HCT116 (cell line): ENCODE results near the gene PLSCR5.

Experiments
- CEBPB ChIP-seq: IDR thresholded peaks from 2 replicates; pipeline ENCODE4 v1.6.1; 2012; ENCODE audit warnings: low read depth
- EGR1 ChIP-seq: IDR thresholded peaks from 2 replicates; pipeline ENCODE4 v1.6.1; 2012; ENCODE audit warnings: low read depth
- EZH2 ChIP-seq: fragments of 200-600 bp; sonication (generic); IDR thresholded peaks from 2 replicates; pipeline ENCODE4 v1.6.1; 2017; ENCODE audit warnings: antibody characterized with exemption, mixed run types
- EZH2phosphoT487 ChIP-seq: fragments of 200-600 bp; IDR thresholded peaks from 2 replicates; pipeline ENCODE4 v1.6.1; 2018; ENCODE audit warnings: antibody characterized with exemption, borderline replicate concordance
- JUND ChIP-seq: IDR thresholded peaks from 2 replicates; pipeline ENCODE4 v1.6.1; 2012
- POLR2A ChIP-seq: IDR thresholded peaks from 2 replicates; pipeline ENCODE4 v1.7.0; 2011; ENCODE audit warnings: borderline replicate concordance; ENCODE audit not compliant: insufficient read depth, insufficient read length; ENCODE audit errors: extremely low read depth
- POLR2AphosphoS5 ChIP-seq: IDR thresholded peaks from 2 replicates; pipeline ENCODE4 v1.6.1; 2011; ENCODE audit warnings: mild to moderate bottlenecking, low read depth, low read length, moderate library complexity
- RAD21 ChIP-seq: IDR thresholded peaks from 2 replicates; pipeline ENCODE4 v1.6.1; 2012; ENCODE audit warnings: low read depth, mild to moderate bottlenecking
- SIN3A ChIP-seq: IDR thresholded peaks from 2 replicates; pipeline ENCODE4 v1.6.1; 2012; ENCODE audit warnings: low read depth
- TCF7L2 ChIP-seq: IDR thresholded peaks from 2 replicates; pipeline ENCODE4 v1.7.0; 2011; ENCODE audit warnings: borderline replicate concordance, inconsistent platforms; ENCODE audit not compliant: insufficient read depth, insufficient read length; ENCODE audit errors: extremely low read depth
- ZFX ChIP-seq: fragments of 450-650 bp; IDR thresholded peaks from 2 replicates; pipeline ENCODE4 v1.6.1; 2017
- TF ChIP-seq, protein P1 (sequence below), 3 experiments: fragments of 200-600 bp in 1 of 3; sonication (generic) in 1 of 3; IDR thresholded peaks in 2 of 3; conservative IDR thresholded peaks in 1 of 3; 2 replicates each; pipeline ENCODE4 v1.5.1; 2012 to 2017; ENCODE audit warnings: low read depth in 2 of 3, low read length in 2 of 3, antibody characterized with exemption in 1 of 3, borderline replicate concordance in 1 of 3, control low read depth in 1 of 3, mild to moderate bottlenecking in 1 of 3, mixed read lengths in 1 of 3, mixed run types in 1 of 3, moderate library complexity in 1 of 3; ENCODE audit not compliant: insufficient read depth in 1 of 3
- TF ChIP-seq, protein P2 (sequence below): IDR thresholded peaks from 2 replicates; pipeline ENCODE4 v1.6.1; 2011; ENCODE audit warnings: mild to moderate bottlenecking, low read length, moderate library complexity; ENCODE audit not compliant: insufficient replicate concordance; ENCODE audit errors: extremely low read depth
- TF ChIP-seq, protein P3 (sequence below): IDR thresholded peaks from 2 replicates; pipeline ENCODE4 v1.6.1; 2012; ENCODE audit warnings: low read depth

DNA sequence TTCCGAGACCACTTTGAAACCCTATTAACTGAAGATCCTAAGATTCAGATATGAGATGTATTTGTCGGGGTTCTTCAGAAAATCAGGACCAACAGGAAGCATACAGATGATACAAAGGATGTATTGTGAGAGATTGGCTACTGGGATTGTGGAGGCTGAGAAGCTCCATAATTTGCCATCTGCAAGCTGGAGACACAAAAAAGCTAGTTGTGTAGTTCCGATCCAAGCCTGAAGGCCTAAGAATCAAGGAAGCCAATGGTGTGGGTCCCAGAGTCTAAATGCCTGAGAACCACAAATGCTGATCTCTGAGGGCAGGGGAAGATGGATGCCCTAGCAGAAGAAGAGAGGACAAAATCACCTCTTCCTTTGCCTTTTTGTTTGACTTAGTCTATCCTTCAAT lies 49.8 kb downstream of the PLSCR5 start:
- TF ChIP-seq, protein P1, sequence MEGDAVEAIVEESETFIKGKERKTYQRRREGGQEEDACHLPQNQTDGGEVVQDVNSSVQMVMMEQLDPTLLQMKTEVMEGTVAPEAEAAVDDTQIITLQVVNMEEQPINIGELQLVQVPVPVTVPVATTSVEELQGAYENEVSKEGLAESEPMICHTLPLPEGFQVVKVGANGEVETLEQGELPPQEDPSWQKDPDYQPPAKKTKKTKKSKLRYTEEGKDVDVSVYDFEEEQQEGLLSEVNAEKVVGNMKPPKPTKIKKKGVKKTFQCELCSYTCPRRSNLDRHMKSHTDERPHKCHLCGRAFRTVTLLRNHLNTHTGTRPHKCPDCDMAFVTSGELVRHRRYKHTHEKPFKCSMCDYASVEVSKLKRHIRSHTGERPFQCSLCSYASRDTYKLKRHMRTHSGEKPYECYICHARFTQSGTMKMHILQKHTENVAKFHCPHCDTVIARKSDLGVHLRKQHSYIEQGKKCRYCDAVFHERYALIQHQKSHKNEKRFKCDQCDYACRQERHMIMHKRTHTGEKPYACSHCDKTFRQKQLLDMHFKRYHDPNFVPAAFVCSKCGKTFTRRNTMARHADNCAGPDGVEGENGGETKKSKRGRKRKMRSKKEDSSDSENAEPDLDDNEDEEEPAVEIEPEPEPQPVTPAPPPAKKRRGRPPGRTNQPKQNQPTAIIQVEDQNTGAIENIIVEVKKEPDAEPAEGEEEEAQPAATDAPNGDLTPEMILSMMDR (IDR thresholded peaks at IDR 0.05 in 2 of 3, conservative IDR thresholded peaks at IDR 0.05 in 1 of 3; ENCODE audit: borderline replicate concordance in 1 of 3, insufficient read depth in 1 of 3, low read depth in 2 of 3, low read length in 2 of 3), result no peak
- TF ChIP-seq POLR2A (no peak), JUND (no peak), TCF7L2 (no peak), EZH2phosphoT487 (no peak), RAD21 (no peak), CEBPB (no peak), EZH2 (no peak), SIN3A (no peak), EGR1 (no peak), ZFX (no peak), POLR2AphosphoS5 (no peak)
- TF ChIP-seq, protein P2, sequence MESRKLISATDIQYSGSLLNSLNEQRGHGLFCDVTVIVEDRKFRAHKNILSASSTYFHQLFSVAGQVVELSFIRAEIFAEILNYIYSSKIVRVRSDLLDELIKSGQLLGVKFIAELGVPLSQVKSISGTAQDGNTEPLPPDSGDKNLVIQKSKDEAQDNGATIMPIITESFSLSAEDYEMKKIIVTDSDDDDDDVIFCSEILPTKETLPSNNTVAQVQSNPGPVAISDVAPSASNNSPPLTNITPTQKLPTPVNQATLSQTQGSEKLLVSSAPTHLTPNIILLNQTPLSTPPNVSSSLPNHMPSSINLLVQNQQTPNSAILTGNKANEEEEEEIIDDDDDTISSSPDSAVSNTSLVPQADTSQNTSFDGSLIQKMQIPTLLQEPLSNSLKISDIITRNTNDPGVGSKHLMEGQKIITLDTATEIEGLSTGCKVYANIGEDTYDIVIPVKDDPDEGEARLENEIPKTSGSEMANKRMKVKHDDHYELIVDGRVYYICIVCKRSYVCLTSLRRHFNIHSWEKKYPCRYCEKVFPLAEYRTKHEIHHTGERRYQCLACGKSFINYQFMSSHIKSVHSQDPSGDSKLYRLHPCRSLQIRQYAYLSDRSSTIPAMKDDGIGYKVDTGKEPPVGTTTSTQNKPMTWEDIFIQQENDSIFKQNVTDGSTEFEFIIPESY, result no peak
- TF ChIP-seq, protein P3, sequence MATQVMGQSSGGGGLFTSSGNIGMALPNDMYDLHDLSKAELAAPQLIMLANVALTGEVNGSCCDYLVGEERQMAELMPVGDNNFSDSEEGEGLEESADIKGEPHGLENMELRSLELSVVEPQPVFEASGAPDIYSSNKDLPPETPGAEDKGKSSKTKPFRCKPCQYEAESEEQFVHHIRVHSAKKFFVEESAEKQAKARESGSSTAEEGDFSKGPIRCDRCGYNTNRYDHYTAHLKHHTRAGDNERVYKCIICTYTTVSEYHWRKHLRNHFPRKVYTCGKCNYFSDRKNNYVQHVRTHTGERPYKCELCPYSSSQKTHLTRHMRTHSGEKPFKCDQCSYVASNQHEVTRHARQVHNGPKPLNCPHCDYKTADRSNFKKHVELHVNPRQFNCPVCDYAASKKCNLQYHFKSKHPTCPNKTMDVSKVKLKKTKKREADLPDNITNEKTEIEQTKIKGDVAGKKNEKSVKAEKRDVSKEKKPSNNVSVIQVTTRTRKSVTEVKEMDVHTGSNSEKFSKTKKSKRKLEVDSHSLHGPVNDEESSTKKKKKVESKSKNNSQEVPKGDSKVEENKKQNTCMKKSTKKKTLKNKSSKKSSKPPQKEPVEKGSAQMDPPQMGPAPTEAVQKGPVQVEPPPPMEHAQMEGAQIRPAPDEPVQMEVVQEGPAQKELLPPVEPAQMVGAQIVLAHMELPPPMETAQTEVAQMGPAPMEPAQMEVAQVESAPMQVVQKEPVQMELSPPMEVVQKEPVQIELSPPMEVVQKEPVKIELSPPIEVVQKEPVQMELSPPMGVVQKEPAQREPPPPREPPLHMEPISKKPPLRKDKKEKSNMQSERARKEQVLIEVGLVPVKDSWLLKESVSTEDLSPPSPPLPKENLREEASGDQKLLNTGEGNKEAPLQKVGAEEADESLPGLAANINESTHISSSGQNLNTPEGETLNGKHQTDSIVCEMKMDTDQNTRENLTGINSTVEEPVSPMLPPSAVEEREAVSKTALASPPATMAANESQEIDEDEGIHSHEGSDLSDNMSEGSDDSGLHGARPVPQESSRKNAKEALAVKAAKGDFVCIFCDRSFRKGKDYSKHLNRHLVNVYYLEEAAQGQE, result no peak
